PC-9 (cell line): Measurements from ENCODE around the gene CPXM1.

Source experiments
- CTCF ChIP-seq: fragments of 200-600 bp; sonication (generic); conservative IDR thresholded peaks from 2 replicates; pipeline ENCODE4 v1.6.1; 2017; ENCODE audit warnings: mixed run types, antibody characterized with exemption, mild to moderate bottlenecking, moderate library complexity
- EZH2 ChIP-seq: fragments of 200-600 bp; sonication (generic); IDR thresholded peaks from 2 replicates; pipeline ENCODE4 v1.8.0; 2017; ENCODE audit warnings: antibody characterized with exemption, low read depth

GRCh38 chr20:2825761-2826160, 25.3 kb upstream of the CPXM1 start:
- TF ChIP-seq CTCF (no peak), EZH2 (no peak)
